GM21360 (cell line): ENCODE results near the gene UNK.
"Not testable (repeated sequence)": the region's sequence is repeated elsewhere in the genome, so short reads cannot be mapped to it uniquely, and the experiment has no call there.

Experiments
- ATAC-seq: cut with Tn5 transposase; IDR thresholded peaks from one replicate; pipeline ENCODE4 v1.9.1; 2021; ENCODE audit warnings: mild to moderate bottlenecking, moderate library complexity; ENCODE audit not compliant: unreplicated experiment

The UNK gene

DNA sequence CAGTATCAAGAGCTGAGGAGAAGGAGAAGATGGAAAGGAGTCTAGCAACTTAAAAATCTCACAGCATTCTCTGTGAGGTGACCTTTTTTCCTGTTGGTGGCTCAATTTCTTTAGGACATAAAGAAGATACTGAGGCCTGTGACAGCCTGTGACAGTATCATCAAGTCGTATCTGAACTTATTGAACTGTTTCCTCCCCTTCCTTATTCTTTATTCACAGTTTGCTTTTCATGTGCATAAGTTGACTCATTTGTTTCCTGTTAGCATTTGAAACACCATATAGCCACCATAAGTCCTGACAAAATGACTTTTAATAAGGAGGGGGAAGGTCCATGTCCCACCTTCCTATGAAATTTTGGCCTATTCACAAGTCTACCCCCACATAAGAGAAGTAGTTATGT, 8.9 kb downstream of the UNK start:
- no peak for ATAC-seq

DNA sequence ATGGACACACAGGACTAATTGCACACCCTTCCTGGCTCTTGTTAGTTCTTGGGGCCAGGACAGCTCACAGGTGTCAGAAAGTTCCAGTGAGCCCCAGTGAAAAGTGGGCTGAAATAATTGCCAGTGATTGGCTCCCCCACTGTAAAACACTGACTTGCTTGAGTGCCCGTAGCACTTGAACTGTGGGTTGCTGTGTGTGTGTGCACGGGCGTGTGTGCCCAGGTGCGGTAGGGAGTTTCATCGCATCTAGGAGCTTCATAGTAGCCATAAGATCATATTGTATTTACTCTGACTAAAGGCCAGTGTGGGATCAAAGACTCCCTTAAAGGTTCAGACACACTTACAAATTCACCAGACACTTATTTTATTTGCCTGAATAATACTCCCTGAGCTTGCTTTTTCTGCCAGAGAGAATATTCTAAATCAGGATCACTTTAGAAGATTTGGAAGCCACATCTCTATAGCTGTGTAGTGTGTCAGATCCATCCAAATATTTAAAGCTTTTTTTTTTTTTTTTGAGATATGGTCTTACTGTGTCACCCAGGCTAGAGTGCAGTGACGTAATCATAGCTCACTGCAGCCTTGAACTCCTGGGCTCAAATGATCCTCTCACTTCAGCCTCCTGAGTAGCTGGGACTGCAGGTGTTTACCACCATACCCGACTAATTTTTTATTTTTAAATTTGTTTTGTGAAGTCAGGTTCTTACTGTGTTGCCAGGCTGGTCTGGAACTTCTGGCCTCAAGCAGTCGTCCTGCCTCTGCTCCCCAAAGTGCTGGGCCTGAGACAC, 11.4 kb downstream of the UNK start:
- no peak for ATAC-seq

DNA sequence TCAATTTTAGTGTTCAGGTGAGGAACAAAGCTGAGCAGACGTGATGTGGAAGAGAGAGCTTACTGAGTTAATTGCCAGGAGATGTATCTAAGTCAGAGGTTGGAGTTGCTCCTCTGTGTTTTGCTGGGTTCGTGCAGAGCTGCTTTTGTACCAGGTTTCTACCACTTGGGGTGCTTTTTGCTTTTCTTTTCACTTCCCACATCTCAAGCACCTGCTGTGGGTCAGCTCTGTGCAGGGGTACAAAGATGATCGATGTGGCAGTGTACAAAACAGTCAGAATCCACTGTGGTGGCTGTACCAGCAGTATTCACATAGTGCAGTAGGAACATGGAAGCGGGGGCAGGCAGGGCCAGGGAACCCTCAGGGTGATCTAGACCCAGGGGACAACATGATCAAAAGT, 14.8 kb downstream of the UNK start:
- no peak for ATAC-seq

DNA sequence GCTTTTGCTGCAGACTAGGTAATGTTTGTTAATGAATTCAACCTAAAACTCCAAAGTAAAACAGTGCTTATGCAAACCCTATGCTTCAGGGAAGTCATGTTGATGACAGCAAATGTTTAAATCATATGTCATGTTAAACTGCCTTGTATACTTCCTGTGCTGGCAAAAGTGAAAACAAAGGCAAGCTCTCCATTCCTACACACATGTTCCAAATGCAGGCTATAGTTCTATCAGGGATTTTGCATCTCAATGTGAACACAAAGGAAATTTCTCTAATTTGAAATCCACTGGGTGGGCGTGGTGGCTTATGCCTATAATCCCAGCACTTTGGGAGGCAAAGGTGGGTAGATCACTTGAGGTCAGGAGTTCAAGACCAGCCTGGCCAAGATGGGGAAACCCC, 19.3 kb downstream of the UNK start:
- ATAC-seq = no peak

DNA sequence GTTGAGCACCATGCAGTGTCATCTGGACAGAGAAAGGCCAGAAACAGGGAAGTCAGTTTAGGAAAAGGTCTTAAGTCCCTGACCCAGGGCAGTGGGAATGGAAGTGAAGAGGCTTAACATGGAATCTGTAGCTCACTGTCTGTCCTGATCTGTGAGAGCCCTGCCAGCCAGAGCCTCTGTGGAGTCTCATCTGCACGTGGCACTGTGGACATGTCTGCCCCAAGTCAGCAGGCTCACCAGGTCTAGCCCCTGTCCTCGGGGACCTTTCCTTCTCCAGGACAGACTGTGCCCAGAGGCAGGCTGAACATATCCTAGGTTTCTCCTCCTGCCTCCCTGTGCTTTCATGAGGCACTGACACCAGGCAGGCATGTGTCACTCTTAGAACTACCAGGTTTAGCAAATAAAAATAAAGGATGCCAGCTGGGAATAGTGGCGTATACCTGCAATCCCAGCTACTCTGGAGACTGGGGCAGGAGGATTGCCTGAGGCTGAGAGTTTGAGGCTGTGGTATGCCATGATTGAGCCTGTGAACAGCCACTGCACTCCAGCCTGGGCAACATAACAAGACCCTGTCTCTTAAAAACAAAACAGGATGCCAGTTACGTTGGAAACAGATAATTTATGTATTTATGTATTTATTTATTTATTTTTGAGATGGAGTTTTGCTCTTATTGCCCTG, 22.4 kb downstream of the UNK start:
- no peak for ATAC-seq

DNA sequence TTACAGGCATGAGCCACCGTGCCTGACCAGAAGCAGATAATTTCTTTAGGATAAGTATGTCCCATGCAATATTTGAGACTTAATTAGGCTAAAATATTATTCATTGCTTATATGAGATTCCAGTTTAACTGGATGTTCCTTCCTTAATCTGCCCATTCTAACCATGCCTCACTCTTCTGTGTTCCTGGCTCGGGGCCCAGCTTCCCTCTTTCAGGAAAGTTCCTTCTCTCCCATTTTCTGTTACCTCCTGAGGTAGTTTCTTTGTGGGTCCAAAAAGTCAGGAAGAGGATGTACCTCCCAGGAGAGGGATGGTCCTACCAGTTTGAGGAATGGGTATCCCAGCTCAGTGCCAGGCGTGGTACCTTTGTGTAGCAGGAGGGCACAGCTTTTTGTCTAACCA, 23.3 kb downstream of the UNK start:
- no peak for ATAC-seq

DNA sequence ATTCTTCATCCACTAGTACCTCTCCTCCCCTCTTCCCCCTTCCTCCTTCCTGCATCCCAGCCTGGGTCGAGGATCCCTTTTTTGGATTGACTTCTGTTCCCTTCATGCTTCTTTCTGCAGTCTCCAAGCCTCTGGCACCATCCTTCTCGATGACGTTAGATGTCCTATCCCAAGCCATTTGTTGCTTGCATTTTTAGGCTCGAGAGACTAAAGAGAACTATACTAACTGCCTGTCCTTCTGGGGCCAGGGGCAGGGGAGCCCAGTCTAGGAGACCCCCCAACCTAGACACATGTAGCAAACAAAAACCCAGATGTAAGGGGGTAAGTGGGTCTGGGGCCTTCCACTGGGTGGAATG, 23.9 kb downstream of the UNK start:
- no peak for ATAC-seq

DNA sequence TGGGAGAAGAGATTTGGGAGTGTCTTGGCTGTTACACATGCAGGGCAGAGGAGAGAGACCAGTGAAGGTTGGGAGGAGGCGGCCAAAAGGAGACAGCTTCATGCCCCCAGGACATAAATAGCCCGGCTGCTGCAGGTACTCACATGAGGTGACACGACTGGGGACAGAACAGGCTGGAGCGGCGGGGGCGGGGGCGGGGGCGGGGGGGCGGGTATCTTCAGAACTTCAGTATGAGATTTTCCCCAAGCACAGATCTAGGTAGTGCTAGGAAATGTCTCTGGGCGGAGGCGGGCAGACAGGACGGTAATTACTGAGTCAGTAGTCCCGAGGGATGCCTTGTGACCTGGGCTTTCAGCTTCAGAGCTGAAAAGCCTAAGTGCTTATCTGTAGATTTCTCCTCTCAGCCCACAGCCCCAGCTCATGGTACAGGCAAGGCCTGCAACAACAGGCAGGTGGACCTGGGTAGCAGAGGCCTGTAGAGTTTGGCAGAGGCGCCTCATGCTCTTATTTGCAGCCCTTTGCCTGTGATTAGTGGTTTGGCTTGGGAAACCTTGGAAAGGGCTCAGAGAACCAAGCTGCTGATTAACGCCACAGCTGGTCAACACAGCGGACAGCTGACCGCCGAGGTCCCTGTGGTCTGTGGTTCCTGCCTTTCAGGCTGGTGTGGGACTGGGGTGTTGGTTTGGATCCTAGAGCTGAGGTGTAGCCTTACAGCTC, 24.5 kb downstream of the UNK start:
- no peak for ATAC-seq

DNA sequence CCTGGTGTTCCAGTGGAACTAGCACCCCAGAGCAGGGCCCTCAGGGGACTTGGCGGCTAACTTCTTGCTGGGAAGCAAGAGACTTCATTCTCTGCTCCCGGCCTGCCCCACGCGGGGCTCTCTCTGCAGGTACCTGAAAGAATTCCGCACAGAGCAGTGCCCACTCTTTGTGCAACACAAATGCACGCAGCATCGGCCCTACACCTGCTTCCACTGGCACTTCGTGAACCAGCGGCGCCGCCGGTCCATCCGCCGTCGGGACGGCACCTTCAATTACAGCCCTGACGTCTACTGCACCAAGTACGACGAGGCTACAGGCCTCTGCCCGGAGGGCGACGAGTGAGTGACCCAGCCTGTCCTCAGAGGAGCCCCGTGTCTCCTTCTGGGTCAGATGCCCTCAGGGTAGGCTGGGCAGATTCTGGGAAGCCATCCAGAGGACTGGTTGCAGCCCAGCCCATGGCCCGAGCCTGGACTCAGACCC, 25.1 kb downstream of the UNK start:
- no peak for ATAC-seq

DNA sequence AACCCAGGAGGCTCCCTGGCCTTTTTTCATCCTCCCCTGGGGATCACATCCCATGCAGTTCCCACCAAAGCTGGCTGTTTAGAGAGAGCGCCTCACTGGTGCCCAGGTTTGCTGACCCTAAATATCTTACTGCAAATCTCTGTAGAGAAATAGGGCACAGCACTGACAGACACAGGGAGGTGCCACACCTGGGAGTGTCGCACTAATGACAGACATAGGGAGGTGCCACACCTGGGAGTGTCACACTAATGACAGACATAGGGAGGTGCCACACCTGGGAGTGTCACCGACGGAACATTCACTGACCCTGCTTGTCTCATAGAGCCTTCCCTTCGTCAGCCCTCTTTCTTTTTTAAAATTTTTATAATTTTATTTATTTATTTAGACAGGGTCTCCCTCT, 25.6 kb downstream of the UNK start:
- no peak for ATAC-seq

DNA sequence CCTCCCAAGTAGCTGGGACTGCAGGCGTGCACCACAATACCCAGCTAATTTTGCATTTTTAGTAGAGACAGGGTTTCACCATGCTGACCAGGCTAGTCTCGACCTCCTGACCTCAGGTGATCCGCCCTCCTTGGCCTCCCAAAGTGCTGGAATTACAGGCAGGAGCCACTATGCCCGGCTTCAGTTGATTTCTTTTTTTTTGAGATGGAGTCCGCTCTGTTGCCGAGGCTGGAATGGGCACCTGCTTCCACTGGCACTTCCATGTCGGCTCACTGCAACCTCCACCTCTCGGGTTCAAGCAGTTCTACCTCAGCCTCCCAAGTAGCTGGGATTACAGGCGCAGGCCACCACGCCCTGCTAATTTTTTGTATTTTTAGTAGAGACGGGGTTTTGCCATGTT, 26.1 kb downstream of the UNK start:
- ATAC-seq = not testable (repeated sequence)

DNA sequence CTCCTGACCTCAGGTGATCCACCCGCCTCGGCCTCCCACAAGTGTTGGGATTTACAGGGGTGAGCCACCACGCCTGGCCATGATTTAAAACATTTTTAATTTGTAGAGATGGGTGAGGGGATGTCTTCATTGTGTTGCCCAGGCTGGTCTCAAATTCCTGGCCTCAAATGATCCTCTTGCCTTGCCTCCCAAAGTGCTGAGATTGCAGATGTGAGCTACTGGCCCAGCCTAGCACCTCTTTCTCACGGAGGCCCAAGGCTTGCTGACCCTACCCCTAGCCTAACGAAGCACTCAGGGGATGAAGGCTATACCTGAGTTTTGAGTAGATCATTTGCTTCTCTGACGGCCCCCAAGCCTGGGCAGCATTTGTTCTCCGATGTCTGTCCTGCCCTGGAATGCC, 26.6 kb downstream of the UNK start:
- ATAC-seq = no peak

DNA sequence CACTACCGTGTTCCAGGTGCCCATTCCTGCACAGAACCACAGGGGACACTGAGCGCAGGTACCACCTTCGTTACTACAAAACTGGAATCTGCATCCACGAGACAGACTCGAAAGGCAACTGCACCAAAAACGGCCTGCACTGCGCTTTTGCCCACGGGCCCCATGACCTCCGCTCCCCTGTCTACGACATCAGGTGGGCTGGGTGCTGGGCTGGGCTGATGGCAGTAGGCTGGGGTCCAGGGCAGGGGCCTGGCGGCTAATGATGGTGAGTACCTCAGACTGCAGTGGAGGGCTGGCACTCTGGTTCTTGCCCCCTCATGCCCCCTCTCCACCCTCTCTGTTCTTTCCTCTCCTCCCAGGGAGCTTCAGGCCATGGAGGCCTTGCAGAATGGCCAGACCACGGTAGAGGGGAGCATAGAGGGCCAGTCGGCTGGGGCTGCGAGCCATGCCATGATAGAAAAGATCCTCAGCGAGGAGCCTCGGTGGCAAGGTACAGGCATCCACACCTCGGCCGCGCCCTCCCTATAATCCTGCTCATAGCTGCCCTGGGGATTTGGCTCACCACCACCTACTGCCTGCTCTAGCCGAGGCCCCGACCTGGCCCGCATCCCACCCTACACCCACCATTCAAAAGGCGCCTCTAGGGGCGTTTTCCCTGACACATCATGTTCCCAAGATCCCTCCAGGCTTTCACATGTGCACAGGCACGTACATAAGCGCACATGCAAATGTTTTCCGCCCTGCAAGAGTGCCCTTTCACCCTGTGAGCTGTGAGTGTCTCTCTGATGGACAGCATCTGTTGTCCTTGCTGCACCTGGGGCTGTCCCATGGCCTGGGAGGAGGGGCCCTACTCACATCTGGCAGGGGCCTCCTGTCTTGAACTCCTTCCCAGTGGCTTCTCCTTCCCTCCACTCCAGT, 27.7 kb downstream of the UNK start:
- ATAC-seq = no peak

DNA sequence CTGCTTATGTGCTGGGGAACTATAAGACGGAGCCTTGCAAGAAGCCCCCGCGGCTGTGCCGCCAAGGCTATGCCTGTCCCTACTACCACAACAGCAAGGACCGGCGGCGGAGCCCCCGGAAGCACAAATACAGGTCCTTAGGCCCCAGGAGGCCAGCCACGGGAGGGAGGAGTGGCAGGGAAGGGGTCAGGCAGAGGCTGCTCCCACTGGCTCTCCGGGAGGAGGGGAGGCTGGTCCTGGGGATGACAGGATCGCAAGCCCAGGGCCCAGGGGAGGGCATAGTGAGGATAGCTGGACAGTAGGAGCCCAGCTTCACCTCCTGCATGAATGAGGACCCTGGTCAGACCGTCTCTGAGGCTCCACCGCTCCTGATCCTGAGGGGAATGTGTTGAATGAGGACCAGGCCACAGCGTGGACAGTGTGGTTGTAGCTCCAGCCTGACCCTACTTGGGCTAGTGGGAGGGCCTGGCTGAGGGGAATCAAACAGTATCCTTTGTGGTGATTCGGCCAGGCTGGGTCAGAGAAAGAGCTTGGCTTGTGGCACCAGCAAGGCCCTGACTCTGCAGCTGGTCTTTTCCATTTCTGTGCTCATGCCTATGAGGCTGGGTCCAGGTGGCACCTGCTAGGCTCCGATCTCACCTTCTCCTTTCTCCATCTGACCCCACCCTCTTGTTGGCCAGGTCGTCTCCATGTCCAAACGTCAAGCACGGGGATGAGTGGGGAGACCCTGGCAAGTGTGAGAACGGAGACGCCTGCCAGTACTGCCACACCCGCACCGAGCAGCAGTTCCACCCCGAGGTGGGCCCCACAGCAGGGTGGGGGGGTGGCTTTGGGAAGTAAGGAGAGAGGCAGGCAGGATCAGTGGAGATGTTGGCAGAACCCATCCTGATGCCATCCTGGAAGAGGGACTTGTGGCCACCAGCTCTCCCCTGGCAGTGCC, 28.7 kb downstream of the UNK start:
- ATAC-seq = no peak

DNA sequence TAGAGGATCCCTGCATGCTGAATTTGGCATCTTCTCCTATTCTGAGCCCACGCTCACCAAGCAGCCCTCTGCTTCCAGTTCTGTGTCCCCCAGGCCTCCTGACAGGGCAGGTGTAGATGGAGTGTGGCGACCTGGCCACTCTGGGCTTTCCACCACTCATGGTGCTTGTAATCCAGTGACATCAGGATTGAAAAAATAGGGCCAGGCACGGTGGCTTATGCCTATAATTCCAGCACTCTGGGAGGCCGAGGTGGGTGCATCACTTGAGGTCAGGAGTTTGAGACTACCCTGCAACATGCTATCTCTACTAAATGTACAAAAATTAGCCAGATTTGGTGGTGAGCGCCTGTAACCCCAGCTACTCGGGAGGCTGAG, 29.4 kb downstream of the UNK start:
- ATAC-seq = no peak

DNA sequence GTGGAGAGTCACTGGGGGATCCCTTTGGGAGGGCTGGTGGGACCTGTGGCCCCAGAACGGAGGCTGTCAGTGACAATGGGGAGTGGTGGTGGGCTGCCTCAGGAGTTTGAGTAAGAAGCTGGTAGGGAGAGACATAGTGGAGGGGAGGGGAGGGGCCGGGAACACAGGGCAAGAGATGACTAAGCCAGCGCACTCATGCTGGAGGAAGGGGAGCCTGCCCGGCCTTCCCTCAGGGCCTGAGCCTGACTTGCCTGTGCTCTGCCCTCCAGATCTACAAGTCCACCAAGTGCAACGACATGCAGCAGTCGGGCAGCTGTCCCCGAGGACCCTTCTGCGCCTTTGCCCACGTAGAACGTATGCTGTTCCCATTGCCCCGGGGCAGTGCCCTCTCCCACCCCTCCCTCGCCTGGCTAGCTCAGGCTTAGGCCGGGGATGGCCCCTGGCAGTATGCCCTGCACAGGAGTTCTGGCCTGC, 30.3 kb downstream of the UNK start:
- no peak for ATAC-seq

DNA sequence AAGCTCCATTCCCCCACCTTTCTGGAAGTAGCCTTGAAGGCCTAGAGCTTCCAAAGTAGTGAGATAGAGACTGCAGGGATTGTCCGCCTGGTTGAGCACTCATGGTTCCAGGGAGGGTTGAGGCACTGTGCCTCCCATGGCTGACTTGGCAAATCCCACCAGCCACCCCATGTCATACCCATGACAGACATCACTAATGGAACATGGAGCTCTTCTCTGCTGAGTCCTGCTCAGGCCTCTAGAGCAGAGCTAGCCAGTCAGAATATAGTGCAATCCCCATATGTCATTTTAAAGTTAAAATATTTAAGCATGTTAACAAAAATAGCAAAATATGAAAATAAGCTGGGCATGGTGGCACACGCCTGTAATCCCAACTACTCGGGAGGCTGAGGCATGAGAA, 30.8 kb downstream of the UNK start:
- ATAC-seq = no peak

DNA sequence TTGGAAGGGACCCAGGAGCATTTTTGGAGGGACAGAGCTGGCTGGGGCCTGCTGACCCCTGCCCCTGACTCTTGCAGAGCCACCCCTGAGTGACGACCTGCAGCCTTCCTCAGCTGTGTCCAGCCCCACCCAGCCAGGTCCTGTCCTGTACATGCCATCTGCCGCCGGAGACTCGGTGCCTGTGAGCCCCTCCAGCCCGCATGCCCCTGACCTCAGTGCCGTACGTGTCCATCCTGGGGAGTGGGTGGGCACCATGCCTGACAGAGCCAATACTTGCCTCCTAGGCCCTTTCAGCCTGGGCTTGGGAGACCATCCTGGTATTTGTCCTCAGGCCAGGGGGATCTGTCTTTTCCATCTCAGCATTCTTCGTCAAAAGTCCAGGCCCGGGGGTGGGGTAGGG, 32.1 kb downstream of the UNK start:
- no peak for ATAC-seq

DNA sequence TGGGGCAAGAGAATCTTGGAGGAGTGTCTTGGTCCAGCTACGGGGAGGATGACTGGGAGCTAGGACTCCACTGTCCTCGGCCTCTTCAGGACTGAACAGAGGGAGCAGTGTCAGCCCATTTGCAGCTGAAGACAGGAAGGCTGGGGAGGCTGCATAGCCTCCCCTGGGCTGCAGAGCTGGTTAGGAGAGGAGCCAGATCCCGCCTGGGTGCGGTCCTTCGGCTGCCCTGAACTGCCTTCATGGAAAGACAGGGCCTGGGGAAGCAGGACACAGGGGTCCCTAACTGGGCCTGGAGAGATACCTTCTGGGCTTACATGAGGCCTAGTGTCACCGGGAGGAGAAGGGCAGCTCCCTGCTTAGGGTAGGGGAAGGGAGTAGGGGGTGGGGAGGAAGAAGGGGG, 33.0 kb downstream of the UNK start:
- no peak for ATAC-seq
